ENCODE results near the gene FANCC.

FANCC gene

GRCh38 chr9:95080961-95081647, 236.4 kb downstream of the FANCC start:
- Histone ChIP-seq H3K36me3 (ENCODE audit: control insufficient read depth, insufficient read depth, low read length) (peaks cover 6% of the 10 kb centered on the region), H3K9ac (ENCODE audit: low read depth, low read length) (no peak overlapping the region), H3K27me3 (ENCODE audit: control insufficient read depth, insufficient read depth, low read length) (no peaks in the 10 kb centered on the region), H3K4me3 (ENCODE audit: low read depth, low read length) (no peak overlapping the region), H3K4me1 (ENCODE audit: control insufficient read depth, insufficient read depth, low read length) (no peaks in the 10 kb centered on the region), H3K9me3 (ENCODE audit: control insufficient read depth, insufficient read depth, low read length) (no peaks in the 10 kb centered on the region)

DNA sequence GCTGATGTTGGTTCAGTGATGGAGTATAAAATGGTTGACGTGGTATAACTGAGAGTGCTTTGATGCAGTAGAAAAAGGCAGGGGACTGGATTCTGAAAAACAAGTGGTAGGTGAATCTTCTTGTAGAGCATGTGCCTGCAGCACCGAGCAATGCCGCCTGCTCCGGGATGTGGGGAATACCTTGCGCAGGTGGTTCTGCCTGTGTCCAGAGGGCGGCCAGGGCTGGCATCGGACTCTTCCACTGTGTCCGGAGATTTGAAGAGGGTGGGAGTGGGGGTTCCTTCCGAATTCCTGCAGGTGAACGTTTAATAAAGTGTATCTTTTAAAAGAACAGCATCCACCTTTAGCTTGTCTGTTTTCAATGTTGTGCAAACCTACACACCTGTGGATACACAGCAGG, 238.0 kb downstream of the FANCC start:
- Histone ChIP-seq H3K9ac (ENCODE audit: low read depth, low read length) (no peak overlapping the region), H3K9me3 (ENCODE audit: control insufficient read depth, insufficient read depth, low read length) (no peaks in the 10 kb centered on the region), H3K4me3 (ENCODE audit: low read depth, low read length) (no peak overlapping the region), H3K27me3 (ENCODE audit: control insufficient read depth, insufficient read depth, low read length) (no peaks in the 10 kb centered on the region), H3K36me3 (ENCODE audit: control insufficient read depth, insufficient read depth, low read length) (peaks cover 6% of the 10 kb centered on the region), H3K4me1 (ENCODE audit: control insufficient read depth, insufficient read depth, low read length) (no peaks in the 10 kb centered on the region)

DNA sequence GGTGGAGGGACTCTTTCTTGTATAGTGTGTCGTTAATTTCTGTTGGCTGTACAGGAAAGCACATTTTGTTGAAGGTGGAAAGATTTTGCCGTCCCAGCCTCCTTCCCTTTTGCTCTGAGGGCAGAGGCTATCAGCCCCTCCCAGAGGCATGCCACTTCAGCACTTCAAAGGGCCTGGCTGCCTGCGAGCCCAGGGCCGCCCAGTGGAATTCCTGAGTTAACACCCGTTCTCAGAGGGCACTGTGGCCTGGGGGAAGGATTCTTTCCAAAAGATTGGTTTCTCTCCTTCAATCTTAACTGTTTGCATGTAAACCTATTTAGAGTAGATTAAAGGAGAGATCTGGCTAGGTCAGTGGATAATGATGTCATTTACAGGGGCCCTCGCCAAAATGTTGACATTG, 238.6 kb downstream of the FANCC start:
- Histone ChIP-seq H3K4me3 (ENCODE audit: low read depth, low read length) (no peak overlapping the region), H3K9me3 (ENCODE audit: control insufficient read depth, insufficient read depth, low read length) (no peaks in the 10 kb centered on the region), H3K4me1 (ENCODE audit: control insufficient read depth, insufficient read depth, low read length) (no peaks in the 10 kb centered on the region), H3K36me3 (ENCODE audit: control insufficient read depth, insufficient read depth, low read length) (peaks cover 6% of the 10 kb centered on the region), H3K27me3 (ENCODE audit: control insufficient read depth, insufficient read depth, low read length) (no peaks in the 10 kb centered on the region), H3K9ac (ENCODE audit: low read depth, low read length) (no peak overlapping the region)

DNA sequence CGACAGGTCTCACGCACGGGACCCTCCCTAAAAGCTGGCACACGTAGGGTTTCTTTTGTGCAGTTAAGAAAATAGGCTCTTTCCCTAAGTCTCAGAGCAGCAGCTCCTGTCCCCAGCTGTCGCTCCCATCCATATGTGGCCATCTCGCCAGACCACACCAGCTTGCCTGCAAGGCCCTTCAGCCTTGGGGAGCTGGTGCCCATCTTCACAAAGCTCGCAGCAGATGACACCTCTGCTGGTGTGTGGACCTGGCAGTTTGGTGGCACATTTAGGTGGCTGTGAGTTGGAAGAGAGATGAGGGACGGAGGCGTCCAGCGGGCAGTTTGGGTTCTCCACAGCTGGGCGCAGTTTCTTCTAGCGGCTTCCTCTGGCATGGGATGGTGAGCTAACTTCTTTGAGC, 239.0 kb downstream of the FANCC start:
- no peaks in the 10 kb centered on the region for H3K4me1 ChIP-seq (ENCODE audit: control insufficient read depth, insufficient read depth, low read length)
- no peaks in the 10 kb centered on the region for H3K9me3 ChIP-seq (ENCODE audit: control insufficient read depth, insufficient read depth, low read length)
- H3K36me3 ChIP-seq (ENCODE audit: control insufficient read depth, insufficient read depth, low read length) = peaks cover 5% of the 10 kb centered on the region
- H3K4me3 ChIP-seq (ENCODE audit: low read depth, low read length) = no peak overlapping the region
- H3K27me3 ChIP-seq (ENCODE audit: control insufficient read depth, insufficient read depth, low read length) = no peaks in the 10 kb centered on the region
- H3K9ac ChIP-seq (ENCODE audit: low read depth, low read length) = no peak overlapping the region

GRCh38 chr9:95077766-95078370, 239.6 kb downstream of the FANCC start:
- H3K9ac ChIP-seq (ENCODE audit: low read depth, low read length) = no peak overlapping the region
- H3K36me3 ChIP-seq (ENCODE audit: control insufficient read depth, insufficient read depth, low read length) = no peaks in the 10 kb centered on the region
- no peaks in the 10 kb centered on the region for H3K4me1 ChIP-seq (ENCODE audit: control insufficient read depth, insufficient read depth, low read length)
- H3K27me3 ChIP-seq (ENCODE audit: control insufficient read depth, insufficient read depth, low read length) = no peaks in the 10 kb centered on the region
- H3K9me3 ChIP-seq (ENCODE audit: control insufficient read depth, insufficient read depth, low read length) = no peaks in the 10 kb centered on the region
- H3K4me3 ChIP-seq (ENCODE audit: low read depth, low read length) = no peak overlapping the region

GRCh38 chr9:95077053-95077765, 240.3 kb downstream of the FANCC start:
- Histone ChIP-seq H3K9me3 (ENCODE audit: control insufficient read depth, insufficient read depth, low read length) (no peaks in the 10 kb centered on the region), H3K36me3 (ENCODE audit: control insufficient read depth, insufficient read depth, low read length) (no peaks in the 10 kb centered on the region), H3K27me3 (ENCODE audit: control insufficient read depth, insufficient read depth, low read length) (no peaks in the 10 kb centered on the region), H3K9ac (ENCODE audit: low read depth, low read length) (no peak overlapping the region), H3K4me1 (ENCODE audit: control insufficient read depth, insufficient read depth, low read length) (no peaks in the 10 kb centered on the region), H3K4me3 (ENCODE audit: low read depth, low read length) (no peak overlapping the region)

- Histone ChIP-seq H3K4me3 (ENCODE audit: low read depth, low read length) (no peak overlapping the region), H3K9me3 (ENCODE audit: control insufficient read depth, insufficient read depth, low read length) (no peaks in the 10 kb centered on the region), H3K4me1 (ENCODE audit: control insufficient read depth, insufficient read depth, low read length) (no peaks in the 10 kb centered on the region), H3K9ac (ENCODE audit: low read depth, low read length) (no peak overlapping the region), H3K36me3 (ENCODE audit: control insufficient read depth, insufficient read depth, low read length) (no peaks in the 10 kb centered on the region), H3K27me3 (ENCODE audit: control insufficient read depth, insufficient read depth, low read length) (no peaks in the 10 kb centered on the region)
Measured at GRCh38 chr9:95076696-95077052, 240.8 kb downstream of the FANCC start.

- H3K9ac ChIP-seq (ENCODE audit: low read depth, low read length) = no peak overlapping the region
- H3K27me3 ChIP-seq (ENCODE audit: control insufficient read depth, insufficient read depth, low read length) = no peaks in the 10 kb centered on the region
- no peaks in the 10 kb centered on the region for H3K36me3 ChIP-seq (ENCODE audit: control insufficient read depth, insufficient read depth, low read length)
- no peak overlapping the region for H3K4me3 ChIP-seq (ENCODE audit: low read depth, low read length)
- no peaks in the 10 kb centered on the region for H3K4me1 ChIP-seq (ENCODE audit: control insufficient read depth, insufficient read depth, low read length)
- no peaks in the 10 kb centered on the region for H3K9me3 ChIP-seq (ENCODE audit: control insufficient read depth, insufficient read depth, low read length)
Measured at GRCh38 chr9:95075700-95076099, 241.8 kb downstream of the FANCC start.

GRCh38 chr9:95074632-95075031, 242.9 kb downstream of the FANCC start:
- H3K4me1 ChIP-seq (ENCODE audit: control insufficient read depth, insufficient read depth, low read length) = no peaks in the 10 kb centered on the region
- no peaks in the 10 kb centered on the region for H3K27me3 ChIP-seq (ENCODE audit: control insufficient read depth, insufficient read depth, low read length)
- no peaks in the 10 kb centered on the region for H3K9me3 ChIP-seq (ENCODE audit: control insufficient read depth, insufficient read depth, low read length)
- H3K4me3 ChIP-seq (ENCODE audit: low read depth, low read length) = no peak overlapping the region
- H3K9ac ChIP-seq (ENCODE audit: low read depth, low read length) = no peak overlapping the region
- no peaks in the 10 kb centered on the region for H3K36me3 ChIP-seq (ENCODE audit: control insufficient read depth, insufficient read depth, low read length)

DNA sequence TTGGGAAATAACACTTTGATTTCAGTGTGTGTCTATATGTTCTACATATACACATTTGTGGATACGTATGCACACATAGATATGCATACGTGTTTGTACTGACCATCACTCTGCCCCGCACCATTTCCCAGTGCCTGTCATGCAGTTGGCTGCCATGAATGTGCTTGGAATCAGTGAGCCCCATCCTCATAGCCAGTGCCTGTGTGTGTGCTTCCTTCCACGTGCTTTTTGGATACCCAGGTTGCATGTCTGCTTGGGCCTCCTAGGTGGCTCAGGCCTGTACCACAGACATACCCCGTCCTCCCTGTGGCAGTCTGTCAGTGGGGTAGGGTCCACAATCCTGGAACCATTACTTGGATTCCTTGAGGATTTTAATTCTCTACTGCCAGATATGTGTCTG, 243.6 kb downstream of the FANCC start:
- Histone ChIP-seq H3K9ac (ENCODE audit: low read depth, low read length) (no peak overlapping the region), H3K27me3 (ENCODE audit: control insufficient read depth, insufficient read depth, low read length) (no peaks in the 10 kb centered on the region), H3K4me1 (ENCODE audit: control insufficient read depth, insufficient read depth, low read length) (no peaks in the 10 kb centered on the region), H3K9me3 (ENCODE audit: control insufficient read depth, insufficient read depth, low read length) (no peaks in the 10 kb centered on the region), H3K4me3 (ENCODE audit: low read depth, low read length) (no peak overlapping the region), H3K36me3 (ENCODE audit: control insufficient read depth, insufficient read depth, low read length) (no peaks in the 10 kb centered on the region)

- no peaks in the 10 kb centered on the region for H3K36me3 ChIP-seq (ENCODE audit: control insufficient read depth, insufficient read depth, low read length)
- no peaks in the 10 kb centered on the region for H3K4me1 ChIP-seq (ENCODE audit: control insufficient read depth, insufficient read depth, low read length)
- H3K27me3 ChIP-seq (ENCODE audit: control insufficient read depth, insufficient read depth, low read length) = no peaks in the 10 kb centered on the region
- H3K4me3 ChIP-seq (ENCODE audit: low read depth, low read length) = no peak overlapping the region
- no peaks in the 10 kb centered on the region for H3K9me3 ChIP-seq (ENCODE audit: control insufficient read depth, insufficient read depth, low read length)
- no peak overlapping the region for H3K9ac ChIP-seq (ENCODE audit: low read depth, low read length)
Measured at GRCh38 chr9:95073042-95073607, 244.4 kb downstream of the FANCC start.

DNA sequence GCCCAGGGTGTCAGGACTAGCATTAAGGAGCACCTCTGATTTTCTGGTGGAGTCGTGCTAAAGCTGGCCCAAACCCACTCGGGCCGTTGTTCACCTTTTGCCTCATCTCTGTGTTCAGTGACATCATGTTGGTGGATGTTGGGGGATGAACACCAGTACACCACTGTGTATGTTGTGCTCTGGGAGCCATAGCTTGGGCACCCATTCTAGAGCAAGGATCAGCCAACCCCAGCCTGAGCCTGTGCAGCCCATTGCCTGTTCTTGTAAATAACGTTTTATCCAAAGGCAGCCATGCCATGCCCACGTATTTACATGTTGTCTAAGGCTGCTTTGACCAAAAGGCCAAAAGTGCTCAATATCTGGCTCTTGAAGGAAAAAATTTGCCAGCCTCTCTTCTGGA, 245.6 kb downstream of the FANCC start:
- H3K36me3 ChIP-seq (ENCODE audit: control insufficient read depth, insufficient read depth, low read length) = no peaks in the 10 kb centered on the region

More for the DNA sequence above, 245.6 kb downstream of the FANCC start:
- Histone ChIP-seq H3K4me1 (ENCODE audit: control insufficient read depth, insufficient read depth, low read length) (no peaks in the 10 kb centered on the region), H3K9me3 (ENCODE audit: control insufficient read depth, insufficient read depth, low read length) (no peaks in the 10 kb centered on the region), H3K4me3 (ENCODE audit: low read depth, low read length) (no peak overlapping the region), H3K27me3 (ENCODE audit: control insufficient read depth, insufficient read depth, low read length) (no peaks in the 10 kb centered on the region), H3K9ac (ENCODE audit: low read depth, low read length) (no peak overlapping the region)
